HG03139 (cell line): ENCODE results near the gene TMEM115.

Source experiments
- ATAC-seq: cut with Tn5 transposase; IDR thresholded peaks from one replicate; pipeline ENCODE4 v1.9.1; 2021; ENCODE audit not compliant: unreplicated experiment

Gene TMEM115

DNA sequence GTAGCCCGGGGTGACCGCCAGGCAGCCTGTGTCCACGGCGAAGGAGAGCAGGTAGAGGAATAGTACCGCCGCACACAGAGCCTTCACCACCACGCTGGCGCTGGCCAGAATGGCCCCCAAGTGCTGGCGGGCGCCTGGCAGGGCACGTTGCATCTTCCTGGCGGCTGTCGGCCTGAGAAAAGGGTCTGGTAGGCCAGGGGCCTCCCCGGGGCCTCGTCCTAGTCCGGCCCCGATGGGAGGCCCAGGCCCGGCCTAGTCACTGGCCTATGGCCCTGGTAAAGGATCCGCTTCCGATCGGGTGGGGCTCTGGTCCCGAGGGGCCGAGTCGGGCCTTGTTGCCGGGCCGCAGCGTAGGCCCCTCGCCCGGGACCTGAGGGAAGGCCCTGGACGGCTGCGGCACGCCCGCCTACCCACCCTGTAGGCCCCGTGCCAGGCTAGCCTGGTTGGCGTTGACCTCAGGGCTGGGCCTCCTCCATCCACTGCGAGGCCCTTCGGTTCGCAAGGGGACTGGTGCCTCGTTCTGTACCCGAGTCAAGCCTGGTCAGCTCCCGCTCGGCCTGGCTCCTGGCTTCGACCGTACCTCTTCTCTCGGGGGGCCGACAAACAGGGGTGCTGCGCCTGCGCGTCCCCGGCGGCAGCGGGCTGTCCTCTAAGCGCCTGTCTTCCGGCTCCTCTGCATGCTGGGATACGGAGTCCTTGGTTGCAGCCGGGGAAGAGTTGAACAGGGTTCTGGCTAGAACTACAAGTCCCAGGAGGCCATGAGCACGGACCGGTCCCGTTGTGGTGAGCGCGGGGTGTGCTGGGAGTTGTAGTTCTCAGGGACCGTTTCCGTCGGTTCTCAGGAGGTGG is at the start of gene TMEM115:
TMEM115 (minus strand) TSS at position 611 of the 849 bp plus-strand sequence; CDS start at position 153, 458 bp downstream.
- peak; percentile 99 for ATAC-seq

DNA sequence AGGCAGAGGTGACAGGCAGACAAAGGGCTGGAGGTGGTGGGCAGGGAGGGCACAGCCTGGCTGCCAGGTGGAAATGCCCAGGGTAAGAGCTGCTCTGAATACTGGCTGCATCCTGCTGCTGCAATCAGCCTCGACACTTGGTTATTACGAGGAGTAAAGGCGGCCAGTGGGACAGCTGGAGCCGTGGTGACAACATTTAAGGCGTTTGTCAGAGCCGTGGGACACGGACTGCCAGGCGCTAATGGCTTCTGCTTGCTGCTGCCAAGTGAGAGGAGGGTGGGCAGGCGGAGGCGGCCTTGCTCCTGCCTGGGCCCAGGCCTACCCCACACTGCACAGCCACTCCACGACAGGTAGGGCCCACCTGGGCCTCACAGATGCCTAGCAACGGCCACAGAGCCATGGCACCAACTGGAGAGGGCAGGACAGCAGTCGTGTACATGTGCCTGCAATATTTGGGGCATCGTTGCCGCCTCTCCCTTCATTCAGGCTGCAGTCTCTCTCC is 49.2 kb upstream of the TMEM115 start:
- no peak for ATAC-seq

- ATAC-seq = no peak
Observed at GRCh38 chr3:50406487-50406886, 47.2 kb upstream of the TMEM115 start.

- no peak for ATAC-seq
Observed at GRCh38 chr3:50405249-50405648, 45.9 kb upstream of the TMEM115 start.

GRCh38 chr3:50401978-50402595 is 42.8 kb upstream of the TMEM115 start:
- no peak for ATAC-seq

GRCh38 chr3:50396502-50396901 is 37.2 kb upstream of the TMEM115 start:
- no peak for ATAC-seq

GRCh38 chr3:50395070-50395860 is 35.9 kb upstream of the TMEM115 start:
- no peak for ATAC-seq

DNA sequence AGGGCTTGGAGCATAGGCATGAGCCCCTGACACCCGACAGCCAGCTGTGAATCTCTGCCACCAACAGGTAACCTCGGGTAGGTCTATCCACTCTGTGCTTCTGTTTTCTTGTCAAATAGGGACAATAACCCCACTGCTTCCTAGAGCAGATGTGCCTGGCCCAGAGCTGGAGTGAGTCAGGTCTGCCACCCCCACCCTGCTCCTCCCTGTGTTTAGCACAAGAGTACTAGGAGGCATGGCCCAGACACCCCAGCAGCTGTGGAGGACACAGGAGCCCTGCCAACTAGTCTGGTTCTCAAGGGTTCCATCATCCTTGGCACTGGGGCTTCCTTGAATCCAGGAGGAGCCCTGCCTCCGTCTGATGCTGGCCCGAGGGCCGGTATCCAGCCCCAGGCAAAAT is 33.7 kb upstream of the TMEM115 start:
- ATAC-seq = no peak

GRCh38 chr3:50392101-50392715 is 32.9 kb upstream of the TMEM115 start:
- no peak for ATAC-seq

GRCh38 chr3:50390508-50391224 is 31.3 kb upstream of the TMEM115 start:
- ATAC-seq = no peak

DNA sequence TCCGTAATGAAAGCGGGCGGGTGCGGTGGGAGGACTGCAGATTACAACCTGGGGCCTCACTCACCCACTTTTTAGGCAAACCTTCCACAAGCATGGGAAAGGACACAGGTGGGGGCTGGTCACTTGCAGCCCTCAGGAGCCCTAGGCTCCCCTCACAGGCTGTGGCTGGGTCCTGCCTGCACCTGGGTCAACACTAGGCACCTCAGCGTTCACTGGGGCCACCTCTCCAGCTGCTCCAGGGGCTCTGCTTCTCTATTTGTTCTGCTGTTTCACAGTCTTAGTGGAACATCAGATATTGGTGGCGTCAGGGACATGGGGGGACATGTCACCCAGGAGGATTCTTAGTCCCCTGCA is 30.1 kb upstream of the TMEM115 start:
- ATAC-seq = no peak

- no peak for ATAC-seq
Observed at GRCh38 chr3:50388720-50389413, 29.5 kb upstream of the TMEM115 start.

GRCh38 chr3:50388016-50388719 is 28.8 kb upstream of the TMEM115 start:
- ATAC-seq = no peak

GRCh38 chr3:50385754-50386153 is 26.4 kb upstream of the TMEM115 start:
- no peak for ATAC-seq

DNA sequence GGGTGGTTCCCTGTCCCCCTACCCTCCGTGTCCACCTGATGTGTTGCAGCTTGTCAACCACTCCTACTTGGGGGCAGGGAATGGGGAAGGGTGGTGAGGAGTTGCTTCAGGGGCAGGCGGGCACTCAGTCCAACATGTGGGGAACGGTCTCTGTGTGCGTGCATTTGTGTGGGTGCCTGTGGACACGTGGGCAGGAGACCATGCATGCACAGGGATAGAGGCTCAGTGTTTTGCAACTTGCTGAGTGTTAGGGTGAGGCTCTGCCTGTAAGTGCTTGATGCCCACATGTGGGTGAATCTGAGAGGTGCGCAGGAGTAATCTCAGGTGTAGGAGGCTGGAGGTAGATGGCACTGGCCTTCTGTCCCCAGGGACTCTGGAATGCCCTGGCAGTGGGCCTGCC is 24.4 kb upstream of the TMEM115 start:
- no peak for ATAC-seq

DNA sequence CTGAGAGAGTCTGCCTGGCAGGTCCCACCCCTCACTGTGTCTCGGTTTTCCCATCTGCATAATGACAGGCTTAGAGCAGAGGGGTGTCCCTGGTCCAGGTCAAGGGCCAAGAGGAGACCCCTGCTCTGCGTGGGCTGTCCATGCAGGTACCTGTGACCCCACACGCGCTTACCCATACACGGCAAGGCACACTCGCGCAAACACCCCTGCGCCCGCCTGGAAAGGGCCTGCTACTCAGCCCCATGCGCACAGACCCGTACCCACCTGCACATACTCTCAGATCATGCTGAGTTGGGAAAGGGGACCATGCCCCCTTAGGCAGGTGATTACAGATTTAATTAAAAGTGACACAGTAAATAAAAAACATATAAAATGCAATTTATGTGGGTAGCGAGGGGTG is 23.4 kb upstream of the TMEM115 start:
- ATAC-seq = no peak

DNA sequence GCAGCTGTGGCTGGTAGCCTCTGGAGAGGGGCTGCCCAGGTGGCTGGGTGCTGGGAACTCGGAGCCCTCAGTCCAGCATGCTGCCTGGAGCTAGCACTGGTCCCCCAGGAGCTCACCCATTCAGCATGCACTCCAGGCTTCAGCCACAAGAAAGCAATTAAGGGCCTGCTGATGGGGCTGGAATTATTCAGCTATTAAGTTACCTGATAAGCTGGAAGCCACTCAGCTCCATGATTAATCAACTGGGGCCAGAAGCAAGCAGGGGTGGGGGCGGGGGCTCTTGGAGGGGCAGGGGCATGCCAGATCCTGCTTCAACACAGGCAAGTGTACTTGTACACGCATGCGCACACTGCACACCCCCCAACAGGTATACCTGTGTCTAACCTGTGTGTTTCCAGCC is 22.1 kb upstream of the TMEM115 start:
- ATAC-seq = no peak

- ATAC-seq = no peak
Observed at GRCh38 chr3:50380405-50381085, 21.2 kb upstream of the TMEM115 start.

DNA sequence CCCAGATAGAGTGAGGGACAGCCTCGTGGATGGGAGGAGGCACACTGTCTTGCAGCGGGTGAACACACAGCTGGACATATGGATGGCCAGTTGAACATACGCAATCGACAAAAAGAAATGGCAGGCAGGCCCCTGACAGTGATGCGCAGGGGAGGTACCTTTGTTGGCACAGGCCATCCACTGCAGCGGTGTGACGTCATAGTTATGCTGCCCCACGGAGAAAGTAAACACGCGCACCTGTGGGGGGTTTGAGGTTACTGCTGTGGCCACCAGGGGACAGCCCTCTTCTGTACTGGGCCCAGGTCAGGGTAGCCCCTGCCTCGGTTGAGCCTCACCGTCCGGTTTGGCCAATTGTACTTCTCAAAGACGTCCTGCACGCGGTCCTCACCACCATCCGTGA is 19.4 kb upstream of the TMEM115 start:
- no peak for ATAC-seq
